Liver (tissue), 9 donors: ENCODE measurements around the gene DEPDC5. TPM values are rescaled to one million over a fixed set of nuclear protein-coding genes. Genes with fewer than 3 reads are reported as not detected.

ENCODE experiments used
- DNase-seq: peaks from one replicate; pipeline ENCODE4 v3.0.0-alpha.2; 2017; ENCODE audit warnings: low spot score
- H3K27ac ChIP-seq, 2 donors: one replicate each; pipeline ENCODE4 v1.7.0; 2013; ENCODE audit warnings: inconsistent platforms in 2 of 2, low read length in 2 of 2, control low read depth in 1 of 2, low read depth in 1 of 2, mild to moderate bottlenecking in 1 of 2
- H3K27me3 ChIP-seq, 4 donors: one replicate each; pipeline versions ENCODE4 v1.6.1 to v1.7.0; 2013; ENCODE audit warnings: low read length in 3 of 4, inconsistent platforms in 1 of 4, mild to moderate bottlenecking in 1 of 4, moderate library complexity in 1 of 4; ENCODE audit not compliant: control insufficient read depth in 4 of 4, insufficient read depth in 4 of 4
- H3K36me3 ChIP-seq, 4 donors: one replicate each; pipeline versions ENCODE4 v1.6.1 to v1.7.0; 2013; ENCODE audit warnings: low read length in 3 of 4, mild to moderate bottlenecking in 3 of 4, low read depth in 1 of 4, moderate library complexity in 1 of 4; ENCODE audit not compliant: control insufficient read depth in 4 of 4, insufficient read depth in 3 of 4
- H3K4me1 ChIP-seq, 4 donors: one replicate each; pipeline versions ENCODE4 v1.6.1 to v1.7.0; 2013; ENCODE audit warnings: low read length in 3 of 4, mild to moderate bottlenecking in 3 of 4, moderate library complexity in 1 of 4; ENCODE audit not compliant: control insufficient read depth in 4 of 4, insufficient read depth in 4 of 4
- H3K4me3 ChIP-seq, 3 donors: one replicate each; pipeline versions ENCODE4 v1.6.1 to v1.7.0; 2013; ENCODE audit warnings: low read length in 3 of 3, control low read depth in 1 of 3, low read depth in 1 of 3, mild to moderate bottlenecking in 1 of 3
- H3K9ac ChIP-seq, 2 donors: one replicate each; pipeline ENCODE4 v1.7.0; 2013; ENCODE audit warnings: low read length in 2 of 2, mild to moderate bottlenecking in 2 of 2, moderate library complexity in 2 of 2, control low read depth in 1 of 2, low read depth in 1 of 2
- H3K9me3 ChIP-seq, 4 donors: one replicate each; pipeline versions ENCODE4 v1.6.1 to v1.7.0; 2013; ENCODE audit warnings: low read length in 3 of 4; ENCODE audit not compliant: control insufficient read depth in 4 of 4
- ATF3 ChIP-seq: IDR thresholded peaks from 2 replicates; pipeline ENCODE4 v1.6.1; 2016; ENCODE audit warnings: antibody characterized with exemption
- FOXA1 ChIP-seq: IDR thresholded peaks from 2 replicates; pipeline ENCODE4 v1.6.1; 2016; ENCODE audit warnings: antibody characterized with exemption
- FOXA2 ChIP-seq: IDR thresholded peaks from 2 replicates; pipeline ENCODE4 v1.6.1; 2016; ENCODE audit warnings: antibody characterized with exemption
- HNF4G ChIP-seq: IDR thresholded peaks from 2 replicates; pipeline ENCODE4 v1.6.1; 2016; ENCODE audit warnings: antibody characterized with exemption
- MAX ChIP-seq: IDR thresholded peaks from 2 replicates; pipeline ENCODE4 v1.6.1; 2016; ENCODE audit warnings: antibody characterized with exemption
- NR2F2 ChIP-seq: IDR thresholded peaks from 2 replicates; pipeline ENCODE4 v1.6.1; 2016; ENCODE audit warnings: antibody characterized with exemption
- RAD21 ChIP-seq, 2 donors: IDR thresholded peaks; 2 replicates each; pipeline ENCODE4 v1.6.1; 2016; ENCODE audit warnings: antibody characterized with exemption in 2 of 2, mild to moderate bottlenecking in 2 of 2
- REST ChIP-seq: IDR thresholded peaks from 2 replicates; pipeline ENCODE4 v1.6.1; 2016; ENCODE audit warnings: antibody characterized with exemption, mild to moderate bottlenecking
- SP1 ChIP-seq: IDR thresholded peaks from 2 replicates; pipeline ENCODE4 v1.6.1; 2018; ENCODE audit warnings: antibody characterized with exemption, mild to moderate bottlenecking
- TAF1 ChIP-seq: conservative IDR thresholded peaks from 2 replicates; pipeline ENCODE4 v1.6.1; 2016; ENCODE audit warnings: antibody characterized with exemption, mild to moderate bottlenecking
- ZBTB33 ChIP-seq: IDR thresholded peaks from 2 replicates; pipeline ENCODE4 v1.6.1; 2016; ENCODE audit warnings: antibody characterized with exemption
- WGBS: extraction: QIAGEN DNeasy Blood & Tissue Kit; methylation state at CpG from one replicate; pipeline ENCODE4 v1.1.7; 2013; 5-methylcytosine and 5-hydroxymethylcytosine counted together
- polyA plus RNA-seq, 2 donors: library from polyadenylated mRNA; stranded (reverse) in 1 of 2; unstranded in 1 of 2; fragments of 200-250 nt in 1 of 2; fragments of >200 nt in 1 of 2; fragmentation: Nextera tagmentation in 1 of 2; extraction: Ambion mirVana in 1 of 2; gene quantifications; one replicate each; pipeline versions ENCODE4 v1.2.1 to v1.2.3, GENCODE V29; 2013 to 2015
- total RNA-seq, 2 donors: library from RNA; depleted of rRNA; stranded (reverse); fragments of >200 nt; gene quantifications; one replicate each; pipeline ENCODE4 v1.2.3, GENCODE V29; 2014
- donor health status: healthy.
- donor health status: healthy.
- donor health status: healthy.
- donor health status: healthy.
- donor health status: healthy.

DEPDC5 gene
- total and polyA plus RNA-seq, 4 donors = 5.5 to 19.4 (median 12.6) TPM

GRCh38 chr22:31866918-31867317 is 113.1 kb downstream of the DEPDC5 start:
- no peak overlapping the region for H3K9ac ChIP-seq
- H3K27me3 ChIP-seq = no peaks in the 10 kb centered on the region
- 81% methylated on average over 4 of the region's 4 CpGs for WGBS
- H3K27ac ChIP-seq = no peak overlapping the region
- no peak for DNase-seq
- peaks cover 1 to 31% (median 14%) of the 10 kb centered on the region in 4 donors for H3K36me3 ChIP-seq
- no peak overlapping the region for H3K4me3 ChIP-seq
- H3K4me1 ChIP-seq = no peaks in the 10 kb centered on the region
- H3K9me3 ChIP-seq = no peaks in the 10 kb centered on the region
- TF ChIP-seq RAD21 (IDR thresholded peaks at IDR 0.05) = no peak
- TF ChIP-seq NR2F2 = no peak
- no peak for TF ChIP-seq HNF4G
- TF ChIP-seq FOXA1 = no peak
- TF ChIP-seq TAF1 = no peak
- TF ChIP-seq ZBTB33 = no peak
- no peak for TF ChIP-seq ATF3
- no peak for TF ChIP-seq FOXA2
- no peak for TF ChIP-seq REST

- TF ChIP-seq REST (no peak), SP1 (no peak), HNF4G (no peak), MAX (no peak)
- no peaks in the 10 kb centered on the region for H3K9me3 ChIP-seq
- peaks cover 1 to 34% (median 17%) of the 10 kb centered on the region in 4 donors for H3K36me3 ChIP-seq
- H3K4me3 ChIP-seq = no peak overlapping the region
- no peak overlapping the region for H3K27ac ChIP-seq
- H3K27me3 ChIP-seq = no peaks in the 10 kb centered on the region
- DNase-seq = no peak
- H3K4me1 ChIP-seq = no peaks in the 10 kb centered on the region
- no peak overlapping the region for H3K9ac ChIP-seq
- 95% methylated on average over 3 of the region's 3 CpGs for WGBS
Observed at GRCh38 chr22:31867386-31868153, 113.8 kb downstream of the DEPDC5 start.
